Superior temporal gyrus (tissue), 1 donor: ENCODE measurements around the gene CDH13.

Experiments used
- DNase-seq: peaks from one replicate; pipeline ENCODE4 v3.0.0-alpha.2; 2016; ENCODE audit errors: extremely low spot score

The CDH13 gene

DNA sequence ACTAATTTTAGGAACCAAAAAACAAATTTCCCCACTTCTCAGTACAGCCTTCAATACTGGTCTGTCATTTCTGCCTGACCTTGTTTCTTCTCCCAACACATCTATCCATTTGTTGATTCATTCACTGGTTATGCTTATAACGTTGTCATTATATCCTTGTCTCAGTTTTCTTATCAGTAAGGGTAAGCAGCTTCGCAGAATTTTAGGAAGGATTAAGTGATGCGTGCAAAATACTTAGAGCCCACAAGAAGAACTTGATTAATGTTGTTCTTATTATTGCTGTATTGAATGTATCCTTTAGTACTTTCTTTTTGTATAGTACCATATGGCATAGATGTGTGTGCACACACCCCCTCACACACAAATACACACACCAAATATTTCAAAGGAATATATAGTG lies 777.5 kb downstream of the CDH13 start:
- no peak for DNase-seq

DNA sequence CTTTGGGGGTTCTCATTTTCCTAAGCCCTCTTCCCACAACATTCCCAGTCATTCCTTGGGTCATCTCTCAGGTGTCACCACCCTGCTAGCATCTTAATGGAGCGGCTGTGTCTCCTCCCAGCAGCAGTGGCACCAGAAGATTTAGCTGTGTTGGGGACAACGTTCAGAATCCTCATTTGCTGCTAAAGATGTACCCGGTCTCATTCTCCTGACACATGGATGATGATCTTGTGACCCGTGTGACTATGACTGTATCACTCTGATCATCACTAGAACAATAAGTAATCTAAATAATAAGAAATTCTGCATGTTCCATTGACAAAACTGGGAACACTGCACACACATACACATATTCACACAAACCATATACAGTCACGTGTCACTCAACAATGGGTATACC lies 781.2 kb downstream of the CDH13 start:
- DNase-seq, result no peak

GRCh38 chr16:83409347-83409746 lies 782.6 kb downstream of the CDH13 start:
- no peak for DNase-seq

- DNase-seq, result no peak
These were observed 791.8 kb downstream of the CDH13 start for GRCh38 chr16:83418565-83418964.

- DNase-seq, result no peak
These were observed 793.5 kb downstream of the CDH13 start for GRCh38 chr16:83420206-83420760.

- no peak for DNase-seq
These were observed 806.4 kb downstream of the CDH13 start for GRCh38 chr16:83433201-83433600.

- DNase-seq, result no peak
These were observed 810.3 kb downstream of the CDH13 start for GRCh38 chr16:83437036-83437435.

GRCh38 chr16:83438326-83438725 lies 811.6 kb downstream of the CDH13 start:
- DNase-seq, result no peak

DNA sequence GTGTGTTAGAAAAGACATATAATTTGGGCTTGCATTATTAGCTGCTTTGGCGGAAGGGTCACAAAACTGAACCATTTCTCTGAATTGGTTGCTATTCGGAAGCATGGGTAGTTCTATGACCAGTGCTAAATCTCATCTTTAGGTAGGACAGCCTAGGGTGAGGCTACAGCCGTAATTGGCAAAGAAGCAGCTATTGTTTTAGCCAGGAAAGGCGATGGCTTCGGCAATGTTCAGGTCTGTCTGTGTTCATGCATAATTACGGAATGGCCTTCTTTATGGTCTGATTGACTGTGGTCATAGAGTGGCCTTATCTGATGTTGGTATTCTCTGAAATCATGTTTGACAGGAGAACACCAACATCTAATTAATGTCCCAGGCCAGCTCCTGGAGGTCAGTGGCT lies 812.6 kb downstream of the CDH13 start:
- DNase-seq, result no peak

- DNase-seq, result peak; percentile 37
These were observed 814.7 kb downstream of the CDH13 start for GRCh38 chr16:83441517-83441916.

DNA sequence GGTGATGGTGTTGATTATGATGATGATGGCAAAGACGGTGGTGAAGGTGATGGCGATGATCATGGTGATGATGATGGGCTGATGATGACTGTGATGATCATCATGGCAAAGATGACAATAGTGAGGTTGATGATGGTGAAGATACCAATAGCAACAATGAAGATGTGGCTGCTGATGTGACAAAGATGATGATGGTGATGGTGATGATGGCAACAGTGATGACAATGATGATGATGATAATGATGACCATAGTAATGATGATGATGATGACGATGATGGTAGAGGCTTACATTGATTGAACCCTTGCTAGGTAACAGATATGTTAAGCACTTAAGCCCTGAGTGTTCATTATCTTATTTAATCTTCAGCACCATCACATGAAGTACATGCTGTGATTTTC lies 817.2 kb downstream of the CDH13 start:
- no peak for DNase-seq

DNA sequence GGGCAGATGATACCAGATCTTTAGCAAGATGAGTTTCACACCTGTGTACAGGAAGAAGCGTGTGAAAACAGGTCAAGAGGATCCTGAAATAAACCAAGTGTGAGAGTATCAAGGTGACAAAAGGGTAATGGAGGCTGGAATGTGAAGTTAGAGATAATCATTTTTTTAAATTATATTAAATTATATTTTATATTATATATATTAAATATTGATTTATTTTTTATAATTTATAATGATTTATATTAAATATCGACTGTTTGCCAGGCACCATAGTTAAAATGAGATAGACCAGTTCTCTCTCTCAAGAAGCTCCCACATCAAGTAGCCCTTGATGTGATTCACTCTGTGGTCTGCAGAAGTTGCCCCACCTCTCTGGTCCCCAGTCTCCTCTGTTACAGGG lies 820.8 kb downstream of the CDH13 start:
- DNase-seq, result no peak

DNA sequence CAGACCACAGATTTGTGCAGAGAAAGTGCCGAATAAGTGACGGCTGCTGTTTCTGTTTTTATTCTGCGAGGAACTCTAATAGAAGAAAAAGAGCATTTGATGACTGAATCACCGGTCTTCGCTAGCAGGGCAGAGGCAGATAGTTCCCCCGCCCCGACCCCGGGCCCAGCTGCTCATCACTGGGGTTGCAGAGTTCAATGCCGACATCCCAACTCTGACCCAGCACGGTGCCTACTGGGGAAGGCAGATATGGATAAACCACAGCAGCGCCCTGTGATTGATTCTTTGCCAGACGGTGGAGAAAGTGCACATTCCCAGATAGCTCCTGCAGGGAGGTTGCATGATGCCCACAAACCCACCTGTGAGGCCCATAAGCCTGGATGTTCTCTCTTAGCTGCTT lies 823.1 kb downstream of the CDH13 start:
- no peak for DNase-seq

- DNase-seq, result no peak
These were observed 827.2 kb downstream of the CDH13 start for GRCh38 chr16:83453977-83454376.

DNA sequence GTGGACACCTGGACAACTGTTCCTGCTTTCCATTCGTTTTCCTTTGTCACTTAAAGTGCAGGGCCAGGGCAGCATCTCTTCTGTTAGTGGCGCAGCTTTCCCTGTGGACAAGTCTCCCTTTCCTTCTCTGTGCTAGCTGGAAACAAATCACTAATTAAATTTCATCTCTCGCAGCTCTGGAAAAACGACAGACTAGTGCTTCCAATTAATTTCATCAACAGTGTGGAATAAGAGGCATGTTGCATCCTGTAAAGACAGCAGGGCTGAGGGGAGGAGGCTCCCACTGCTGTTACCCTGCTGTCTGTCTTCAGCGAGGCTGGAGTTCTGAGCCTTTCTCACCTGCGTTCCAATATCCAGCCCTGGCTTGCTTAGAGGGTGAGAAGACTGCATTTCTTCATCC lies 828.9 kb downstream of the CDH13 start:
- DNase-seq, result no peak

DNA sequence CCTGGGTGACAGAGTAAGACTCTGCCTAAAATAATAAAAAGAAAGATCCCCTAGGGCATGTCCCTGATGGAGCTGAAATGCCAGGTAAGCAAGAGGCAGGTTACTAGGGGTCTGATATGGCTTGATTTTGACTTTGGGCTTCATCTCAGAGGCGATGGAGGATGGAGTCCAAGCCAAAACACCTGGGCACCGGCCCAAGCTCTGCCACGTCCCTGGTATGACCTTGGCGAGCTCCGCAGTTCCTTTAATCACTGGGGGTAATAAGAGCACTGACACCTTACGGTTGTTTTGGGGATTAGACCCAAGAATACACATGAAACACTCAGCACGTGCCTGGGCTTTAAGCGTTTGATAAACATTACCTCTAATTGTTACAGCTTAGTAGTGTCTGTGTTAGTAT lies 830.2 kb downstream of the CDH13 start:
- DNase-seq, result no peak

- peak; percentile 17 for DNase-seq
These were observed 831.8 kb downstream of the CDH13 start for GRCh38 chr16:83458612-83459011.

GRCh38 chr16:83464991-83465390 lies 838.2 kb downstream of the CDH13 start:
- no peak for DNase-seq

GRCh38 chr16:83470416-83470815 lies 843.6 kb downstream of the CDH13 start:
- DNase-seq, result no peak

- no peak for DNase-seq
These were observed 846.2 kb downstream of the CDH13 start for GRCh38 chr16:83472776-83473501.

DNA sequence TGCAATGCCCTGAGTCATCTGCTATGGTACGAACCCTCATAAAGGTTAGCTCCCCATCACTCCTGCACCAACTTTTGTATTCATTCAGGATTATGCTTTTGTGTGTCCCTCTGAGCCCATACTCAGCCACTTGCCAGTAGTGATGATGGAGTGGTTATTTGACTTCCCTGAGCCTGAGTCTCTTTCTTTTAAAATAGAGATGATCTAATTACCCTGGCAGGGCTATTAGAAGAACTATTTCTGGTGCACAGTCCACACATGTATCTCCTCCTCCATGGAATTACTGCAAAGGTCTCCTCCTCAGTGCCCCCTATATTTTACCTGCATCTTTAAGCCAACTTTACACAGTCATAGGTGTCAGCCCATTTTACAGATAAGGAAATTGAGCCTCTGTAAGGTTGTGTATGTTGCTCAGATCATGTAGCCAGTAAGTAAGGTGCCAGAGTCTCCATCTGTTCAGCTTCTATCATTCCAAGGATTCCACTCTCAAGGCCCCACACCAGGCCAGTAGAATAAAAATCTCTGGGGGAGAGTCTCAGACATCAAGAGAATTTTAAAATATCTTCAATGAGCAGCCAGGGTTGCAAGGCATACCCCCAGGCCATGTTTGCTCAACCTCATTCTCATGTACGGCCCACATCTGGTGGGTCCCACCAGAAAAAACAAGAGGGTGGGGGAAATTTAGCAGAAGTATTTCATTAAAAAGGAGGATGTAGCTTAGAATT lies 847.3 kb downstream of the CDH13 start:
- no peak for DNase-seq

GRCh38 chr16:83475108-83475507 lies 848.3 kb downstream of the CDH13 start:
- DNase-seq, result no peak

GRCh38 chr16:83481589-83481988 lies 854.8 kb downstream of the CDH13 start:
- DNase-seq, result no peak
